A549 (cell line): ENCODE results near the gene PYGO1. TPM values are rescaled to one million over a fixed set of nuclear protein-coding genes. Genes with fewer than 3 reads are reported as not detected.

Experiments
- BHLHE40 ChIP-seq: IDR thresholded peaks from 2 replicates; pipeline ENCODE4 v1.6.1; 2012; ENCODE audit warnings: low read depth, low read length, inconsistent platforms
- CBX2 ChIP-seq: fragments of 200-600 bp; sonication (generic); IDR thresholded peaks from 2 replicates; pipeline ENCODE4 v1.6.1; 2016; ENCODE audit warnings: low read depth, mild to moderate bottlenecking, borderline replicate concordance
- CBX8 ChIP-seq: fragments of 200-600 bp; sonication (generic); IDR thresholded peaks from 2 replicates; pipeline ENCODE4 v1.6.1; 2016
- CHD4 ChIP-seq: fragments of 200-600 bp; sonication (generic); IDR thresholded peaks from 2 replicates; pipeline ENCODE4 v1.6.1; 2016; ENCODE audit warnings: antibody characterized with exemption, mild to moderate bottlenecking, borderline replicate concordance
- EHMT2 ChIP-seq: fragments of 200-600 bp; sonication (generic); IDR thresholded peaks from 2 replicates; pipeline ENCODE4 v1.6.1; 2016; ENCODE audit warnings: antibody characterized with exemption, low read depth, mild to moderate bottlenecking, moderate library complexity
- EP300 ChIP-seq, 2 experiments: fragments of >200 bp; sonication (Bioruptor Twin); formaldehyde crosslinking; IDR thresholded peaks; 2 replicates in 1 of 2; 3 replicates in 1 of 2; pipeline ENCODE4 v1.6.1; 2016 to 2017
- ESRRA ChIP-seq: fragments of 150-350 bp; IDR thresholded peaks from 2 replicates; pipeline ENCODE4 v1.6.1; 2014; ENCODE audit warnings: mild to moderate bottlenecking, low read length, borderline replicate concordance
- FOSL2 ChIP-seq, 2 experiments: fragments of 450-650 bp in 1 of 2; fragments of >200 bp in 1 of 2; sonication (Bioruptor Twin) in 1 of 2; formaldehyde crosslinking; IDR thresholded peaks; 2 replicates each; pipeline versions ENCODE4 v1.5.0 to v1.6.1; 2016 to 2020; ENCODE audit warnings: mild to moderate bottlenecking in 1 of 2, moderate library complexity in 1 of 2
- GATA3 ChIP-seq: IDR thresholded peaks from 2 replicates; pipeline ENCODE4 v1.6.1; 2012; ENCODE audit warnings: borderline replicate concordance
- HDAC2 ChIP-seq: fragments of 200-600 bp; sonication (generic); IDR thresholded peaks from 2 replicates; pipeline ENCODE4 v1.6.1; 2016
- HEYL ChIP-seq: fragments of 250-450 bp; sonication (Bioruptor Pico); IDR thresholded peaks from 2 replicates; pipeline ENCODE4 v1.8.0; 2021; ENCODE audit warnings: mild to moderate bottlenecking, moderate library complexity
- HOXB13 ChIP-seq: fragments of 250-450 bp; sonication (Bioruptor Pico); IDR thresholded peaks from 2 replicates; pipeline ENCODE4 v1.5.0; 2020; ENCODE audit warnings: low read depth, mild to moderate bottlenecking, moderate library complexity
- JUN ChIP-seq, 2 experiments: fragments of >200 bp; sonication (Bioruptor Twin); formaldehyde crosslinking; IDR thresholded peaks; 2 replicates in 1 of 2; 3 replicates in 1 of 2; pipeline ENCODE4 v1.6.1; 2016 to 2017
- JUNB ChIP-seq: fragments of >200 bp; sonication (Bioruptor Twin); formaldehyde crosslinking; IDR thresholded peaks from 2 replicates; pipeline ENCODE4 v1.6.1; 2016
- MYC ChIP-seq: IDR thresholded peaks from 2 replicates; pipeline ENCODE4 v1.6.1; 2012; ENCODE audit warnings: mild to moderate bottlenecking, inconsistent platforms, low read length, improper control_type of control experiment, borderline replicate concordance
- NFE2L2 ChIP-seq: fragments of 150-350 bp; conservative IDR thresholded peaks from 2 replicates; pipeline ENCODE4 v1.6.1; 2014; ENCODE audit warnings: low read length
- POLR2A ChIP-seq: IDR thresholded peaks from 2 replicates; pipeline ENCODE4 v1.6.1; 2012; ENCODE audit warnings: mild to moderate bottlenecking, low read length
- POLR2AphosphoS2 ChIP-seq: conservative IDR thresholded peaks from 2 replicates; pipeline ENCODE4 v1.6.1; 2012; ENCODE audit warnings: low read length, improper control_type of control experiment, inconsistent platforms
- RAD21 ChIP-seq, 2 experiments: fragments of >200 bp in 1 of 2; sonication (Bioruptor Twin) in 1 of 2; formaldehyde crosslinking in 1 of 2; IDR thresholded peaks in 1 of 2; conservative IDR thresholded peaks in 1 of 2; 2 replicates in 1 of 2; 3 replicates in 1 of 2; pipeline ENCODE4 v1.6.1; 2012 to 2018; ENCODE audit warnings: inconsistent platforms in 1 of 2
- RARB ChIP-seq: fragments of 250-450 bp; sonication (Bioruptor Pico); IDR thresholded peaks from 2 replicates; pipeline ENCODE4 v1.8.0; 2021; ENCODE audit warnings: mild to moderate bottlenecking, moderate library complexity
- RCOR1 ChIP-seq: fragments of 150-350 bp; IDR thresholded peaks from 2 replicates; pipeline ENCODE4 v1.6.1; 2014; ENCODE audit warnings: antibody characterized with exemption, low read length, low read depth
- RNF2 ChIP-seq: fragments of 200-600 bp; sonication (generic); IDR thresholded peaks from 2 replicates; pipeline ENCODE4 v1.6.1; 2016; ENCODE audit warnings: low read depth, mild to moderate bottlenecking, antibody characterized with exemption, moderate library complexity, borderline replicate concordance
- SREBF2 ChIP-seq: fragments of 450-650 bp; IDR thresholded peaks from 2 replicates; pipeline ENCODE4 v1.6.1; 2014; ENCODE audit warnings: mild to moderate bottlenecking, moderate library complexity
- ZFP36 ChIP-seq: fragments of 450-650 bp; IDR thresholded peaks from 2 replicates; pipeline ENCODE4 v1.6.1; 2014; ENCODE audit warnings: borderline replicate concordance; ENCODE audit not compliant: partially characterized antibody
- ZNF302 ChIP-seq: fragments of 250-450 bp; sonication (Bioruptor Pico); IDR thresholded peaks from 2 replicates; pipeline ENCODE4 v1.9.0; 2021; ENCODE audit warnings: inconsistent platforms, mild to moderate bottlenecking, moderate library complexity
- ZSCAN20 ChIP-seq: fragments of 250-450 bp; sonication (Bioruptor Pico); IDR thresholded peaks from 2 replicates; pipeline ENCODE4 v1.8.0; 2022; ENCODE audit warnings: mild to moderate bottlenecking, moderate library complexity
- polyA plus RNA-seq, 4 experiments: library from polyadenylated mRNA; depleted of rRNA in 3 of 4; stranded (reverse); fragments of >200 nt; fragmentation: RNase III in 1 of 4; extraction: RNeasy Plus Mini Kit Qiagen cat#74134 plus additional on column Dnase treatment in 1 of 4; gene quantifications; 2 replicates in 3 of 4; 3 replicates in 1 of 4; pipeline ENCODE4 v1.2.3, GENCODE V29; 2011 to 2017
- TF ChIP-seq, protein P1 (sequence below): fragments of 250-450 bp; sonication (Bioruptor Pico); IDR thresholded peaks from 2 replicates; pipeline ENCODE4 v1.5.0; 2021; ENCODE audit warnings: mild to moderate bottlenecking, moderate library complexity, borderline replicate concordance
- TF ChIP-seq, protein P2 (sequence below): fragments of 450-650 bp; IDR thresholded peaks from 2 replicates; pipeline ENCODE4 v1.6.1; 2014; ENCODE audit warnings: antibody characterized with exemption
- TF ChIP-seq, protein P3 (sequence below): IDR thresholded peaks from 2 replicates; pipeline ENCODE4 v1.6.1; 2012; ENCODE audit warnings: low read depth, borderline replicate concordance
- TF ChIP-seq, protein P4 (sequence below): fragments of >200 bp; sonication (Bioruptor Twin); formaldehyde crosslinking; IDR thresholded peaks from 3 replicates; pipeline ENCODE4 v1.5.1; 2016
- TF ChIP-seq, protein P5 (sequence below): IDR thresholded peaks from 2 replicates; pipeline ENCODE4 v1.6.1; 2012
- TF ChIP-seq, protein P6 (sequence below): IDR thresholded peaks from 2 replicates; pipeline ENCODE4 v1.6.1; 2012

Gene PYGO1
- polyA plus RNA-seq, 2 of the 4 experiments (the other 2 are of a cell fraction): 6.6 to 13.9 TPM

DNA sequence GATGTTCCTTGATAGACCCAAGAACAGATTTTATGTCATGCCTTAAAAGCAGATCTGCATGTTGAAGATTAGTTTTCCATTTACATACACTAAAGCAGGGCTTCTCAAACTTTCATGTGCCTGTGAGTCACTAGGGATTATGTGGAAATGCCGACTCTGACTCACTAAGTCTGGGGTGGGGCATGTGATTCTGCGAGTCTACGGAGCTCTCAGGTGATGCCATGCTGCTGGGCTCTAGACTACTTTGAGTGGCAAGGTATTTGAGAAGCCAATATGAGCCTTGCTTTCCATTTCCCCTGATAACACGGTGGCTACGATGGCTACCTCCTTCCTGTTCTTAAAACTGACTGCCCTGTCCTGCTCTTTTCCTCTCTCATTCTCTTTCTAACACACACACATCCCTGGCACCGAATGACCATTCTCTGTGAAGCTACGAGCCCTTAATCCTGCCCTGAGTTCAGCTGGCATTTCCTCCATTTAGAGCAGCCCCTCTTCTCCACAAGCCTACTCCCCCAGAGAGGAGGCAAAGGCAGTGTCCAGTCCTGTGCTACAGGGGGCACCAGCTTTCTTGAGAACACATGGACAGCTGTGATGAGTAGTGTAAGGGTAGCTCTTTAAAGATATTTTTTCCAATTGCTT is 39.7 kb upstream of the PYGO1 start (continued):
- no peak for TF ChIP-seq NFE2L2
- TF ChIP-seq EHMT2: no peak
- TF ChIP-seq CBX8: no peak
- no peak for TF ChIP-seq RAD21 (conservative IDR thresholded peaks at IDR 0.05 in 1 of 2, IDR thresholded peaks at IDR 0.05 in 1 of 2)
- TF ChIP-seq ESRRA: no peak
- no peak for TF ChIP-seq ZNF302
- TF ChIP-seq POLR2AphosphoS2: no peak
- no peak for TF ChIP-seq RCOR1
- TF ChIP-seq, protein P1, sequence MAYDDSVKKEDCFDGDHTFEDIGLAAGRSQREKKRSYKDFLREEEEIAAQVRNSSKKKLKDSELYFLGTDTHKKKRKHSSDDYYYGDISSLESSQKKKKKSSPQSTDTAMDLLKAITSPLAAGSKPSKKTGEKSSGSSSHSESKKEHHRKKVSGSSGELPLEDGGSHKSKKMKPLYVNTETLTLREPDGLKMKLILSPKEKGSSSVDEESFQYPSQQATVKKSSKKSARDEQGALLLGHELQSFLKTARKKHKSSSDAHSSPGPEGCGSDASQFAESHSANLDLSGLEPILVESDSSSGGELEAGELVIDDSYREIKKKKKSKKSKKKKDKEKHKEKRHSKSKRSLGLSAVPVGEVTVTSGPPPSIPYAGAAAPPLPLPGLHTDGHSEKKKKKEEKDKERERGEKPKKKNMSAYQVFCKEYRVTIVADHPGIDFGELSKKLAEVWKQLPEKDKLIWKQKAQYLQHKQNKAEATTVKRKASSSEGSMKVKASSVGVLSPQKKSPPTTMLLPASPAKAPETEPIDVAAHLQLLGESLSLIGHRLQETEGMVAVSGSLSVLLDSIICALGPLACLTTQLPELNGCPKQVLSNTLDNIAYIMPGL (CRISPR knock-in tag): no peak
- no peak for TF ChIP-seq CBX2
- 0 out of 2 replicates have a peak, but pooled peaks have one; percentile 12 for TF ChIP-seq GATA3
- TF ChIP-seq ZFP36: no peak
- TF ChIP-seq CHD4: no peak
- no peak for TF ChIP-seq HDAC2
- TF ChIP-seq EP300 (IDR thresholded peaks at IDR 0.05): peak in 1 of 2 experiments; percentile 50; a peak in 1 of 5 replicates
- TF ChIP-seq HOXB13 (CRISPR knock-in tag): no peak
- no peak for TF ChIP-seq SREBF2
- TF ChIP-seq RARB (CRISPR knock-in tag): no peak
- TF ChIP-seq JUN (IDR thresholded peaks at IDR 0.05): peak; percentile 75 to 84; a peak in 4 of 5 replicates
- TF ChIP-seq, protein P2, sequence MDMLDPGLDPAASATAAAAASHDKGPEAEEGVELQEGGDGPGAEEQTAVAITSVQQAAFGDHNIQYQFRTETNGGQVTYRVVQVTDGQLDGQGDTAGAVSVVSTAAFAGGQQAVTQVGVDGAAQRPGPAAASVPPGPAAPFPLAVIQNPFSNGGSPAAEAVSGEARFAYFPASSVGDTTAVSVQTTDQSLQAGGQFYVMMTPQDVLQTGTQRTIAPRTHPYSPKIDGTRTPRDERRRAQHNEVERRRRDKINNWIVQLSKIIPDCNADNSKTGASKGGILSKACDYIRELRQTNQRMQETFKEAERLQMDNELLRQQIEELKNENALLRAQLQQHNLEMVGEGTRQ: peak; percentile 84
- TF ChIP-seq, protein P3, sequence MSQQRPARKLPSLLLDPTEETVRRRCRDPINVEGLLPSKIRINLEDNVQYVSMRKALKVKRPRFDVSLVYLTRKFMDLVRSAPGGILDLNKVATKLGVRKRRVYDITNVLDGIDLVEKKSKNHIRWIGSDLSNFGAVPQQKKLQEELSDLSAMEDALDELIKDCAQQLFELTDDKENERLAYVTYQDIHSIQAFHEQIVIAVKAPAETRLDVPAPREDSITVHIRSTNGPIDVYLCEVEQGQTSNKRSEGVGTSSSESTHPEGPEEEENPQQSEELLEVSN: no peak
- TF ChIP-seq BHLHE40: no peak
- TF ChIP-seq ZSCAN20 (CRISPR knock-in tag): no peak
- TF ChIP-seq, protein P4, sequence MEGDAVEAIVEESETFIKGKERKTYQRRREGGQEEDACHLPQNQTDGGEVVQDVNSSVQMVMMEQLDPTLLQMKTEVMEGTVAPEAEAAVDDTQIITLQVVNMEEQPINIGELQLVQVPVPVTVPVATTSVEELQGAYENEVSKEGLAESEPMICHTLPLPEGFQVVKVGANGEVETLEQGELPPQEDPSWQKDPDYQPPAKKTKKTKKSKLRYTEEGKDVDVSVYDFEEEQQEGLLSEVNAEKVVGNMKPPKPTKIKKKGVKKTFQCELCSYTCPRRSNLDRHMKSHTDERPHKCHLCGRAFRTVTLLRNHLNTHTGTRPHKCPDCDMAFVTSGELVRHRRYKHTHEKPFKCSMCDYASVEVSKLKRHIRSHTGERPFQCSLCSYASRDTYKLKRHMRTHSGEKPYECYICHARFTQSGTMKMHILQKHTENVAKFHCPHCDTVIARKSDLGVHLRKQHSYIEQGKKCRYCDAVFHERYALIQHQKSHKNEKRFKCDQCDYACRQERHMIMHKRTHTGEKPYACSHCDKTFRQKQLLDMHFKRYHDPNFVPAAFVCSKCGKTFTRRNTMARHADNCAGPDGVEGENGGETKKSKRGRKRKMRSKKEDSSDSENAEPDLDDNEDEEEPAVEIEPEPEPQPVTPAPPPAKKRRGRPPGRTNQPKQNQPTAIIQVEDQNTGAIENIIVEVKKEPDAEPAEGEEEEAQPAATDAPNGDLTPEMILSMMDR: no peak
- no peak for TF ChIP-seq POLR2A
- TF ChIP-seq RNF2: no peak
- TF ChIP-seq HEYL (CRISPR knock-in tag): no peak
- peak; percentile 92 for TF ChIP-seq JUNB
- TF ChIP-seq, protein P5, sequence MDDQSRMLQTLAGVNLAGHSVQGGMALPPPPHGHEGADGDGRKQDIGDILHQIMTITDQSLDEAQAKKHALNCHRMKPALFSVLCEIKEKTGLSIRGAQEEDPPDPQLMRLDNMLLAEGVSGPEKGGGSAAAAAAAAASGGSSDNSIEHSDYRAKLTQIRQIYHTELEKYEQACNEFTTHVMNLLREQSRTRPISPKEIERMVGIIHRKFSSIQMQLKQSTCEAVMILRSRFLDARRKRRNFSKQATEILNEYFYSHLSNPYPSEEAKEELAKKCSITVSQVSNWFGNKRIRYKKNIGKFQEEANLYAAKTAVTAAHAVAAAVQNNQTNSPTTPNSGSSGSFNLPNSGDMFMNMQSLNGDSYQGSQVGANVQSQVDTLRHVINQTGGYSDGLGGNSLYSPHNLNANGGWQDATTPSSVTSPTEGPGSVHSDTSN: no peak
- TF ChIP-seq FOSL2 (IDR thresholded peaks at IDR 0.05): peak; percentile 97
- peak; percentile 99 for TF ChIP-seq FOSL2 (CRISPR knock-in tag; IDR thresholded peaks at IDR 0.05)
- TF ChIP-seq, protein P6, sequence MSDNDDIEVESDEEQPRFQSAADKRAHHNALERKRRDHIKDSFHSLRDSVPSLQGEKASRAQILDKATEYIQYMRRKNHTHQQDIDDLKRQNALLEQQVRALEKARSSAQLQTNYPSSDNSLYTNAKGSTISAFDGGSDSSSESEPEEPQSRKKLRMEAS: peak; percentile 80
- no peak; the same call in 1 of the 2 replicates for TF ChIP-seq MYC
